Stimulated activated CD8-positive, alpha-beta memory T cell treated with anti-CD3 and anti-CD28 coated beads, Interleukin-15, amount 100 ng/mL, for 48 hours (primary cell): ENCODE measurements around the gene TEX11.

ENCODE experiments used
- DNase-seq, 2 donors: peaks; one replicate each; pipeline ENCODE4 v3.0.0-alpha.2; 2020; ENCODE audit warnings: low read depth in 2 of 2

Gene TEX11

GRCh38 chrX:70497026-70497425 is 411.5 kb downstream of the TEX11 start:
- no peak for DNase-seq

GRCh38 chrX:70496491-70496890 is 412.0 kb downstream of the TEX11 start:
- DNase-seq = no peak

DNA sequence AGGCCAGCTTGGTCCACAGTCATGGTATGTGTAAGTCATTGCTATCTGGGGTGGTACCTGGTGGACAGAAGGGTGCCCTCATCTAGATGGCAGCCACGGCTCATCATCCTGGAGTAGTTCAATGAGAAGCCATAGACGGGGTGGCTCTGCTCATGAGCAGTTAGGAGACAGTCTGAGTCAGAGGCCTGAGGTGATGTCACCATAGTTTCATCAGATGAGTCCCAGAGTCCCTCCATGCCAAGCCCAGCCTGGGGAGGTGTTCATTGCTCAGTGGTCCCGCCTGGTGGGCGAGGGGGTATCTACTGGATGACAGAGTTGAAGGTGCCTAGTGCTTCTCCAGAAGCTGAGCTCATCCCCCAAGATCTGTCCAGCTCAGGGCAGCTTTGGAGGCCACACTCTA is 414.1 kb downstream of the TEX11 start:
- peak in 1 of 2 donors; percentile 34 for DNase-seq

DNA sequence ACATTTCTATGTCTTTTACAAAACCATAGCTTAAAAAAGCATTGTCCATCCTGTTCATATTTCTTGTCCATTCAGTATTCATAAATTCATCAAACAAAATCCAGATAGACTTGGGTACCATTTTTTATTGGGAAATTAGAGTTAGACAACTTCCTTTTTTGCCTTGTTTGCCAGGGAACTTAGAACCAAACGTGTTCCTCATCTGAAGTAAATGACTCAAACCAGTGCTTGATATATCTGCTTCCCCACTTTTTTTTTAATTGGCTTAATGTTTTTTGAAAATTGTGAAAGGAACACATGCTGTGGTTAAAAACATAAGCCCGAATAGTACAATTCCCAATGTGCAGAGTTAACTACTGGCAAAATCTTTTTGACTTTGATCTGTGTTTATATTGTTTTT is 419.7 kb downstream of the TEX11 start:
- DNase-seq = no peak

DNA sequence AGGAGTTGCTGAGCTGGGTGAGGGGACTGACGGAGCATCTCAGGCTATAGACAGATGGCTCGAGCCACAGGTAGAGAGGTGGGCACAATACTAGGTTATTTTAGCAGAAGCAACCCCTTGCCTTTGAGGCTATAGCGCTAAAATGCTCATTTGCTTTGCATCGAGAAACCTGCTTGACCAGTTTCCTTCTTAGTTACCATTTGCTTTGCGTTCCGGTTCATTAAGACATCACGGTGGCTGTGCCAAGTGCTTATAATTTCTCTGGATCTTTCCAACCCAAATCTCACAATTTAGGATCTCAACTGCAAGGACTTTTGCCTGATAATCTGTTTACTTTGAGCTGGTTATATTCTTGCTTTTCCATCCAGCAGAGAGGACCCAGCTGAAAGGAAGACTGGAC is 423.0 kb downstream of the TEX11 start:
- no peak for DNase-seq

GRCh38 chrX:70482300-70482699 is 426.2 kb downstream of the TEX11 start:
- DNase-seq = no peak

- DNase-seq = no peak
These were observed 426.8 kb downstream of the TEX11 start for GRCh38 chrX:70481471-70482270.

DNA sequence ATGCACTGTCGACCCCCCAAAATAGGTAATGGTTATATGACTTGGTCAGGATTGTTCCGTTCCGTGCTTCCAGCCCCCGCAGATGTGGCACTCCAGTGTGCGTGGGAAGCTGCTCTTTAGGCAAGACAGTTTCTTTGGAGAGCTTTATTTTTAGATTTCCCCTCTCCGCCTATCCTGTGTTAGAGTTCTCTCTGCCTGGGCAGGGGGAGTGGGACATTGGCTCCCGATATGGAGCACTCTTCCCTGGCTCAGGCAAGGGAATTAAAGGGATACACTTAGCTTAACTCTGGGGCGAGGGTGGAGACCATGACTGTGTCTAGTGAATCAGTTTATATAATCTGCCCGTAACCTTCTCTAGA is 427.9 kb downstream of the TEX11 start:
- DNase-seq = no peak

DNA sequence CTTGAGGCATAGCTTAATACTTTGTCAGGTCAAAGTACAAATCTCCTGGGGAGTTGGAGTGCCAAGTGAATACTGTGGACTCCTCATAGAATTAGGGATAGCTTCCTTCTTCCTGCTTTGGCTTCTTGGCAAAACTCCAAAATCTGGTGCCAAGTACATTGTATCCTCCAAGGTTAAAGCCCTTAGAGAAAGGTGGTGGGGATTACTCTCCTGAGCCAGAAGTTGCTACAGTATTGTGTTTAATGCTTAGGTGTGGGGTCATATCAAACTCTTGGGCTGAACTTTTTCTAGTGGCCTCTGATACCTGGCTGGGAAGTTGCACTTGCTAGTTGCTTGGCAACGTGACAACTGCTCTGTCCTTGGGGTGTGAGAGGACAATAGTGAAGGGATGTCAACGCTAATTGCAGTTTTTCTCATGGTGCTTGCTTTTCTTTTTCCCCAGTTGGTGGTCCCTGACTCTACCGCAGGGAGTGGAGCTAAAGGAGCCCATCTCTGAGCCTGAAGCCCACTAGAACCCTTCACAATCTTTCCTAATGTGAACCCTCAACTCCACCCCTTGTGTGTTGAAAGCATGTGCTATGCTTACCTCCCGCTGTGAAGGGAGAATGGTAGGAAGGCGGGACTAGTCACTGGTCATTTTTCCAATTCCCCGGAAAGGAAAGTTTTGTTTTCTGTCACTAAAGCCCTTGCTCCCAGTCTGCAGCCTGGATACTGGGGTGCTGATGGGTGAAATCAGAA is 428.4 kb downstream of the TEX11 start:
- no peak for DNase-seq

- no peak for DNase-seq
These were observed 429.1 kb downstream of the TEX11 start for GRCh38 chrX:70479247-70479921.
